Chondrocyte (in vitro differentiated cells): ENCODE results near the gene FUBP3. TPM values are rescaled to one million over a fixed set of nuclear protein-coding genes. Genes with fewer than 3 reads are reported as not detected.

ENCODE experiments used
- DNase-seq: peaks from one replicate; pipeline ENCODE4 v3.0.0; 2021; ENCODE audit warnings: mixed read lengths, low spot score
- H3K27ac Mint-ChIP-seq: one replicate; pipeline ENCODE4 v1.8.0; 2021; ENCODE audit warnings: mild to moderate bottlenecking, moderate library complexity, mixed read lengths; ENCODE audit not compliant: unreplicated experiment
- H3K27me3 Mint-ChIP-seq: 2 replicates; pipeline ENCODE4 v1.8.0; 2021; ENCODE audit warnings: low read depth, mixed read lengths
- H3K36me3 Mint-ChIP-seq: 2 replicates; pipeline ENCODE4 v1.8.0; 2021; ENCODE audit warnings: low read depth, mixed read lengths
- H3K4me1 Mint-ChIP-seq: 2 replicates; pipeline ENCODE4 v1.8.0; 2021; ENCODE audit warnings: low read depth, mild to moderate bottlenecking, mixed read lengths
- H3K4me3 Mint-ChIP-seq: one replicate; pipeline ENCODE4 v1.8.0; 2021; ENCODE audit warnings: mild to moderate bottlenecking, moderate library complexity, mixed read lengths; ENCODE audit not compliant: unreplicated experiment
- H3K9me3 Mint-ChIP-seq: 2 replicates; pipeline ENCODE4 v1.8.0; 2021; ENCODE audit warnings: low read depth, mixed read lengths
- total RNA-seq: library from RNA; stranded (reverse); gene quantifications from 3 replicates; pipeline ENCODE4 v1.2.1, GENCODE V29; 2021
- TF ChIP-seq, protein P1 (sequence below): fragments of 200-600 bp; sonication (generic); IDR thresholded peaks from 2 replicates; pipeline ENCODE4 v1.5.0; 2021; ENCODE audit warnings: antibody characterized with exemption, mild to moderate bottlenecking, moderate library complexity

Gene FUBP3
- total RNA-seq, 1 donor from 2014 or later = 52.8 TPM

GRCh38 chr9:130651221-130651620 lies 71.8 kb downstream of the FUBP3 start:
- no peak for DNase-seq
- Mint-ChIP-seq H3K27ac (no peak overlapping the region), H3K9me3 (peaks cover 5% of the 10 kb centered on the region), H3K4me1 (no peaks in the 10 kb centered on the region), H3K4me3 (no peak overlapping the region), H3K36me3 (peaks cover 1% of the 10 kb centered on the region), H3K27me3 (peaks cover 34% of the 10 kb centered on the region)
- TF ChIP-seq, protein P1, sequence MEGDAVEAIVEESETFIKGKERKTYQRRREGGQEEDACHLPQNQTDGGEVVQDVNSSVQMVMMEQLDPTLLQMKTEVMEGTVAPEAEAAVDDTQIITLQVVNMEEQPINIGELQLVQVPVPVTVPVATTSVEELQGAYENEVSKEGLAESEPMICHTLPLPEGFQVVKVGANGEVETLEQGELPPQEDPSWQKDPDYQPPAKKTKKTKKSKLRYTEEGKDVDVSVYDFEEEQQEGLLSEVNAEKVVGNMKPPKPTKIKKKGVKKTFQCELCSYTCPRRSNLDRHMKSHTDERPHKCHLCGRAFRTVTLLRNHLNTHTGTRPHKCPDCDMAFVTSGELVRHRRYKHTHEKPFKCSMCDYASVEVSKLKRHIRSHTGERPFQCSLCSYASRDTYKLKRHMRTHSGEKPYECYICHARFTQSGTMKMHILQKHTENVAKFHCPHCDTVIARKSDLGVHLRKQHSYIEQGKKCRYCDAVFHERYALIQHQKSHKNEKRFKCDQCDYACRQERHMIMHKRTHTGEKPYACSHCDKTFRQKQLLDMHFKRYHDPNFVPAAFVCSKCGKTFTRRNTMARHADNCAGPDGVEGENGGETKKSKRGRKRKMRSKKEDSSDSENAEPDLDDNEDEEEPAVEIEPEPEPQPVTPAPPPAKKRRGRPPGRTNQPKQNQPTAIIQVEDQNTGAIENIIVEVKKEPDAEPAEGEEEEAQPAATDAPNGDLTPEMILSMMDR = no peak

DNA sequence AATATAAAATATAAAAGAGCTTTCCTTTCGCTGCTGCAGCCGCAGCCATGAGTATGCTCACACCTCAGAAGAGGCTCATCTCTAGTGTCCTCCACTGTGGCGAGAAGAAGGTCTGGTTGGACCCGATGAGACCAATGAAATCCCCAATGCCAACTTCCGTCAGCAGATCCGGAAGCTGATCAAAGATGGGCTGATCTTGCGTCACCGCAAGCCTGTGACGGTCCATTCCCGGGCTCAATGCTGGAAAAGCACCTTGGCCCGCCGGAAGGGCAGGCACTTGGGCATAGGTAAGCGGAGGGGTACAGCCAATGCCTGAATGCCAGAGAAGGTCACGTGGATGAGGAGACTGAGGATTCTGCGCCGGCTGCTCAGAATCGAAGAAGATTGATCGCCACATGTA lies 72.4 kb downstream of the FUBP3 start:
- H3K9me3 Mint-ChIP-seq = peaks cover 3% of the 10 kb centered on the region
- no peaks in the 10 kb centered on the region for H3K36me3 Mint-ChIP-seq
- no peaks in the 10 kb centered on the region for H3K4me1 Mint-ChIP-seq
- no peak overlapping the region for H3K27ac Mint-ChIP-seq
- H3K4me3 Mint-ChIP-seq = no peak overlapping the region
- TF ChIP-seq, protein P1 = no peak
- H3K27me3 Mint-ChIP-seq = peaks cover 37% of the 10 kb centered on the region
- no peak for DNase-seq

DNA sequence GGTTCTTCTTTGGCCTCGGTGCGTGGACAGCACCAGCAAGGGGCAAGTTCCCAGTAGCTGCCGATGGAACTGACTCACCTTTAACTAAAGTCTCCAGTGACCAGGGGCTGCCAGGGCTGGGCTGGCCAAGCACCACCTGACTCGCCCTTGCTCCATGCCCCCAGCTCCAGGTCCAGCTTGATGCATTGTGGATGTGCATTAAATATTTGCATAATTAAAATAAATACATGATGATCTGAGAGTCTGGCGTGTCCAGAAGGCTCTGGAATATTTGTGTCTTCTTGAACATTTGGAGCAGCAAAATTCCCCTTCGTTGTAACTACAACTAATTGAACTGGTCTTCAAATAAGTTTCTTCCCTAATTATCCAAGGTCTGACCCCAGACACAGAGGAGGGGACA lies 75.5 kb downstream of the FUBP3 start:
- TF ChIP-seq, protein P1 = no peak
- Mint-ChIP-seq H3K9me3 (no peaks in the 10 kb centered on the region), H3K27ac (no peak overlapping the region), H3K4me3 (no peak overlapping the region), H3K27me3 (peaks cover 57% of the 10 kb centered on the region), H3K4me1 (no peaks in the 10 kb centered on the region), H3K36me3 (peaks cover 2% of the 10 kb centered on the region)
- DNase-seq = no peak

DNA sequence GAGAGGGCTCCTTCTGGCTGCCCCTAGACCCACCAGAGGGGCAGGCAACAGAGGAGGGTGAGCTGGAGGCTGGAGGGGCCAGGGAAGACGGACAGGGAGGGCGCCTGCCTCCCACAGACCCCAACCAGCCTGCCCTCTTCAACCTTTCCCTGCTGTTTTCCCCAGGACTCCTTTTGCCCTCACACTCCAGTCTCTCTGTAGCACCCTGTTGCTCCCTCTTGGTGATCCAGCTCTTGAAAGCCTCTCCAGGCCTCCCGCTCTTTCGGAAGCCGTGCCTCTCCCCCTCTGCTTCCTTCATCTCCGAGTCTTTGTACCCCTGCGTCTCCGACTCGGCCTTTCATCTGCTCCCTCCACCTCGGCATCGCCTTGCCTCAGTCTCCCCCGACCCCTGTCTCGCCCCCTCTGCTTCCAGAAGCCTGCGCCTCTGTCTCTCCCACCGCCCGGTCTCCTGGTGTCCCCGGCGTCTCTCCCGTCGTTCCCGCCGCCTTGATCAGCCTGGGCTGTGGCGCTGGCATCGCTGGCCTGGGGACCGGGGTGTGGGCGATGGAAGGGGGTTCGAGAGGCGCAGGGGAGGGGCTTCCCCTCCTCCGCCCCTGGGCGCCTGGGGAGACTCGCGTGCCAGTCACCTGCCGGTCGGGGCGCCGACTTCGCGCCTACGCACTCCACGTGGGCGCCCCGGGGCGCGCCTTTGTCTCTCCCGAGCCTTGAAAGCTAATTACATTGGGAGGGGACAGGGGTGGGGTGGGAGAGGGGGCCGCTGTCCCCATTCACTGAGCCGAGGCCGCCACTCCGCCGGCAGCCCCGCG lies 79.7 kb downstream of the FUBP3 start:
- Mint-ChIP-seq H3K36me3 (peaks cover 2% of the 10 kb centered on the region), H3K4me3 (no peak overlapping the region), H3K4me1 (peaks cover 13% of the 10 kb centered on the region), H3K9me3 (no peaks in the 10 kb centered on the region), H3K27me3 (peaks cover 66% of the 10 kb centered on the region), H3K27ac (no peak overlapping the region)
- no peak for DNase-seq
- TF ChIP-seq, protein P1 = no peak

- Mint-ChIP-seq H3K36me3 (peaks cover 2% of the 10 kb centered on the region), H3K27ac (no peak overlapping the region), H3K9me3 (no peaks in the 10 kb centered on the region), H3K4me1 (peaks cover 14% of the 10 kb centered on the region), H3K4me3 (no peak overlapping the region), H3K27me3 (peaks cover 70% of the 10 kb centered on the region)
- TF ChIP-seq, protein P1 = no peak
- DNase-seq = no peak
These were observed 80.4 kb downstream of the FUBP3 start for GRCh38 chr9:130659699-130660248.
